Measurements from ENCODE around the gene PVR. TPM values are rescaled to one million over a fixed set of nuclear protein-coding genes. Genes with fewer than 3 reads are reported as not detected.
"Not testable (repeated sequence)": the region's sequence is repeated elsewhere in the genome, so short reads cannot be mapped to it uniquely, and the experiment has no call there.

Gene PVR
- total RNA-seq, 1 donor from 2014 or later = 14.8 TPM

DNA sequence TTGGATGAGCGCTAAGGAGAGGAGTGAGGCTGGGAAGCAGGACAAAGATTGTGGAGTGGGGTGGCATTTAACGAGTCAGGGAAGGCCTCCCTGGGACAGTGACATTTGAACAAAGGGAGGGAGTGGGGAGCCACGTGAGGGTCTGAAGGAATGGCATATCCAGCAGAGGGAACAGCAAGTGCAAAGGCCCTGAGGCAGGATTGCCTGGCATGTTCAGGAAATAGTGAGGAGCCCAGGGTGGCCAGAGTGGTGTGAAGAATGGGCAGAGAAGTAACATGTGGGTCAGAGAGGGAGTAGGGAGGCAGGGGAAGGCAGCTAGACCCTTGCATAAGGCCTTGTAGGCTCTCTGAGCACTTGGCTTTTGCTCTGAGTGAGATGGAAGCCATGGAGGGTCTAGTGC is 14.9 kb upstream of the PVR start:
- Mint-ChIP-seq H3K36me3 (ENCODE audit: unreplicated experiment) (peaks cover 3% of the 10 kb centered on the region), H3K9me3 (ENCODE audit: unreplicated experiment) (peaks cover 4% of the 10 kb centered on the region), H3K27me3 (ENCODE audit: unreplicated experiment) (peaks cover 4% of the 10 kb centered on the region), H3K4me3 (ENCODE audit: unreplicated experiment) (no peak overlapping the region), H3K27ac (ENCODE audit: unreplicated experiment) (no peak overlapping the region), H3K4me1 (ENCODE audit: low read depth, unreplicated experiment) (no peaks in the 10 kb centered on the region)
- TF ChIP-seq, protein P1, sequence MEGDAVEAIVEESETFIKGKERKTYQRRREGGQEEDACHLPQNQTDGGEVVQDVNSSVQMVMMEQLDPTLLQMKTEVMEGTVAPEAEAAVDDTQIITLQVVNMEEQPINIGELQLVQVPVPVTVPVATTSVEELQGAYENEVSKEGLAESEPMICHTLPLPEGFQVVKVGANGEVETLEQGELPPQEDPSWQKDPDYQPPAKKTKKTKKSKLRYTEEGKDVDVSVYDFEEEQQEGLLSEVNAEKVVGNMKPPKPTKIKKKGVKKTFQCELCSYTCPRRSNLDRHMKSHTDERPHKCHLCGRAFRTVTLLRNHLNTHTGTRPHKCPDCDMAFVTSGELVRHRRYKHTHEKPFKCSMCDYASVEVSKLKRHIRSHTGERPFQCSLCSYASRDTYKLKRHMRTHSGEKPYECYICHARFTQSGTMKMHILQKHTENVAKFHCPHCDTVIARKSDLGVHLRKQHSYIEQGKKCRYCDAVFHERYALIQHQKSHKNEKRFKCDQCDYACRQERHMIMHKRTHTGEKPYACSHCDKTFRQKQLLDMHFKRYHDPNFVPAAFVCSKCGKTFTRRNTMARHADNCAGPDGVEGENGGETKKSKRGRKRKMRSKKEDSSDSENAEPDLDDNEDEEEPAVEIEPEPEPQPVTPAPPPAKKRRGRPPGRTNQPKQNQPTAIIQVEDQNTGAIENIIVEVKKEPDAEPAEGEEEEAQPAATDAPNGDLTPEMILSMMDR (IDR thresholded peaks at IDR 0.05; ENCODE audit: partially characterized antibody, unreplicated experiment) = no peak
- DNase-seq = no peak

- H3K4me1 Mint-ChIP-seq (ENCODE audit: low read depth, unreplicated experiment); H3K4me3 Mint-ChIP-seq (ENCODE audit: unreplicated experiment); DNase-seq; H3K9me3 Mint-ChIP-seq (ENCODE audit: unreplicated experiment); H3K36me3 Mint-ChIP-seq (ENCODE audit: unreplicated experiment); H3K27me3 Mint-ChIP-seq (ENCODE audit: unreplicated experiment); H3K27ac Mint-ChIP-seq (ENCODE audit: unreplicated experiment): not testable (repeated sequence)
Measured at GRCh38 chr19:44631611-44632010, 12.1 kb upstream of the PVR start.

DNA sequence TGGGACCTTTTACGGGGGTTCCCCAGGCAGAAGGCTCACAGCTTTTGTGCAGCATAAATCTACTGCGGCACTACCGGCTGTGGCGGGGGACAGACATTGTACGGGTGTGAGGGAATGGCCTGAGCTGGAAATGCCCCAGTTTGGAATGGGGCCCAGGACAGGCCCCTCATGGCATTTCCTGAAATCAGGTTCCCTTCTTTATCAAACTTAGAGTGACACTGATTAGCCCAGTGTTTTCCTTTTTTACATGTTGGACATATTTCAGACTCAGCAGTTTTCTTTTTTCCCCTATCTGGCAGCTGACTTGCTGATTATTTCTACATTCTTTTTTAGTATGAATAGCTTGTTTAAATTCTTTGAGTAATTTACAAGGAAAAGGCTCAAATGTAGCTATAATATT is 9.7 kb upstream of the PVR start:
- DNase-seq; H3K9me3 Mint-ChIP-seq (ENCODE audit: unreplicated experiment); H3K27me3 Mint-ChIP-seq (ENCODE audit: unreplicated experiment); H3K4me1 Mint-ChIP-seq (ENCODE audit: low read depth, unreplicated experiment); H3K27ac Mint-ChIP-seq (ENCODE audit: unreplicated experiment); H3K4me3 Mint-ChIP-seq (ENCODE audit: unreplicated experiment); H3K36me3 Mint-ChIP-seq (ENCODE audit: unreplicated experiment): not testable (repeated sequence)

GRCh38 chr19:44634785-44635184 is 8.9 kb upstream of the PVR start:
- no peak for DNase-seq
- Mint-ChIP-seq H3K4me1 (ENCODE audit: low read depth, unreplicated experiment) (peaks cover 4% of the 10 kb centered on the region), H3K9me3 (ENCODE audit: unreplicated experiment) (no peaks in the 10 kb centered on the region), H3K27ac (ENCODE audit: unreplicated experiment) (no peak overlapping the region), H3K4me3 (ENCODE audit: unreplicated experiment) (no peak overlapping the region), H3K36me3 (ENCODE audit: unreplicated experiment) (no peaks in the 10 kb centered on the region), H3K27me3 (ENCODE audit: unreplicated experiment) (no peaks in the 10 kb centered on the region)
- TF ChIP-seq, protein P1 (IDR thresholded peaks at IDR 0.05; ENCODE audit: partially characterized antibody, unreplicated experiment) = no peak

GRCh38 chr19:44635581-44636438 is 7.9 kb upstream of the PVR start:
- Mint-ChIP-seq H3K36me3 (ENCODE audit: unreplicated experiment) (no peaks in the 10 kb centered on the region), H3K27ac (ENCODE audit: unreplicated experiment) (no peak overlapping the region), H3K27me3 (ENCODE audit: unreplicated experiment) (no peaks in the 10 kb centered on the region), H3K4me1 (ENCODE audit: low read depth, unreplicated experiment) (peaks cover 4% of the 10 kb centered on the region), H3K4me3 (ENCODE audit: unreplicated experiment) (no peak overlapping the region), H3K9me3 (ENCODE audit: unreplicated experiment) (no peaks in the 10 kb centered on the region)
- TF ChIP-seq, protein P1 (IDR thresholded peaks at IDR 0.05; ENCODE audit: partially characterized antibody, unreplicated experiment) = no peak
- DNase-seq = no peak
